Fibroblast of pulmonary artery (primary cell): Measurements from ENCODE around the gene PGRMC2.

Source experiments
- DNase-seq: peaks from one replicate; pipeline ENCODE4 v3.0.0-alpha.2; 2010; ENCODE audit warnings: low read depth
- H3K4me3 ChIP-seq: replicated peaks from 2 replicates; pipeline ENCODE4 v1.5.1; 2011; ENCODE audit warnings: low read depth, mild to moderate bottlenecking, control low read depth, low read length, moderate library complexity
- TF ChIP-seq, protein P1 (sequence below): IDR thresholded peaks from 2 replicates; pipeline ENCODE4 v1.5.1; 2011; ENCODE audit warnings: mild to moderate bottlenecking, control low read depth, low read length, inconsistent platforms; ENCODE audit errors: missing control alignments

Gene PGRMC2

DNA sequence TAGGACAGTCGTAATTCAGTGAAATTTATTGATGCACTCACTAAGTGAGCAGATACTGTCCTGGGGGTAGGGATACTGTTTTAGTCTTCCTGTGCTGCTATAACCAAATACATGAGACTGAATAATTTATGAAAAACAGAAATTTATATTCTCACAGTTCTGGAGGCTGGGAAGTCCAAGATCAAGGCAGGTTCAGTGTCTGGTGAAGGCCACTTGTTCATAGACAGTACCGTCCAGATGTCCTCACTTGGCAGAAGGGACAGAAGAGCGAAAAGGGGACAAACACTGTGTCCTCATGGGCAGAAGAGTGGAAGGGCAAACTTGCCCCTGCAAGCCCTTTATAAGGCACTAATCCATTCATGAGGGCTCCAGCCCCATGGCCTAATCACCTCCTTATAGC is 45.6 kb downstream of the PGRMC2 start:
- TF ChIP-seq, protein P1, sequence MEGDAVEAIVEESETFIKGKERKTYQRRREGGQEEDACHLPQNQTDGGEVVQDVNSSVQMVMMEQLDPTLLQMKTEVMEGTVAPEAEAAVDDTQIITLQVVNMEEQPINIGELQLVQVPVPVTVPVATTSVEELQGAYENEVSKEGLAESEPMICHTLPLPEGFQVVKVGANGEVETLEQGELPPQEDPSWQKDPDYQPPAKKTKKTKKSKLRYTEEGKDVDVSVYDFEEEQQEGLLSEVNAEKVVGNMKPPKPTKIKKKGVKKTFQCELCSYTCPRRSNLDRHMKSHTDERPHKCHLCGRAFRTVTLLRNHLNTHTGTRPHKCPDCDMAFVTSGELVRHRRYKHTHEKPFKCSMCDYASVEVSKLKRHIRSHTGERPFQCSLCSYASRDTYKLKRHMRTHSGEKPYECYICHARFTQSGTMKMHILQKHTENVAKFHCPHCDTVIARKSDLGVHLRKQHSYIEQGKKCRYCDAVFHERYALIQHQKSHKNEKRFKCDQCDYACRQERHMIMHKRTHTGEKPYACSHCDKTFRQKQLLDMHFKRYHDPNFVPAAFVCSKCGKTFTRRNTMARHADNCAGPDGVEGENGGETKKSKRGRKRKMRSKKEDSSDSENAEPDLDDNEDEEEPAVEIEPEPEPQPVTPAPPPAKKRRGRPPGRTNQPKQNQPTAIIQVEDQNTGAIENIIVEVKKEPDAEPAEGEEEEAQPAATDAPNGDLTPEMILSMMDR = no peak
- no peak overlapping the region for H3K4me3 ChIP-seq
- DNase-seq = no peak

GRCh38 chr4:128241425-128241913 is 46.1 kb downstream of the PGRMC2 start:
- DNase-seq = peak; percentile 92
- TF ChIP-seq, protein P1 = no peak
- no peak overlapping the region for H3K4me3 ChIP-seq

- DNase-seq = no peak
These were observed 46.6 kb downstream of the PGRMC2 start for GRCh38 chr4:128241019-128241418.

GRCh38 chr4:128234836-128235235 is 52.8 kb downstream of the PGRMC2 start:
- no peak for DNase-seq
- TF ChIP-seq, protein P1 = no peak

More at GRCh38 chr4:128241019-128241418, 46.6 kb downstream of the PGRMC2 start:
- TF ChIP-seq, protein P1 = no peak
- H3K4me3 ChIP-seq = no peak overlapping the region

DNA sequence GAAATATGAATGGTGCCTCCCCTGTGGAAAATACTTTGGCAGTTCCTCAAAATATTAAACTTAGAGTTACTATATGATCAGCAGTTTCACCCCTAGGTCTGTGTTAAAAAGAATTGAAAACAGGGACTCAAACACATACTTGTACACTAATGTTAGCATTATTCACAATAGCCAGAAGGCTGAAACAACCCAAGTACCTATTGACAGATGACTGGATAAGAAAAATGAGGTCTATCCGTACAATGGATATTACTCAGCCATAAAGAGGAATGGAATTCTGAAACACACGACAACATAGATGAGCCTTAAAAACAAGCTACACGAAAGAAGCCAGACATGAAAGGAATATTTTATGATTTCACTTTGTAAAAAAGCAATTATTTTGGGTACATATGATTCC is 54.9 kb downstream of the PGRMC2 start:
- H3K4me3 ChIP-seq = no peak overlapping the region
- TF ChIP-seq, protein P1 = no peak
- no peak for DNase-seq

More at GRCh38 chr4:128234836-128235235, 52.8 kb downstream of the PGRMC2 start:
- no peak overlapping the region for H3K4me3 ChIP-seq

DNA sequence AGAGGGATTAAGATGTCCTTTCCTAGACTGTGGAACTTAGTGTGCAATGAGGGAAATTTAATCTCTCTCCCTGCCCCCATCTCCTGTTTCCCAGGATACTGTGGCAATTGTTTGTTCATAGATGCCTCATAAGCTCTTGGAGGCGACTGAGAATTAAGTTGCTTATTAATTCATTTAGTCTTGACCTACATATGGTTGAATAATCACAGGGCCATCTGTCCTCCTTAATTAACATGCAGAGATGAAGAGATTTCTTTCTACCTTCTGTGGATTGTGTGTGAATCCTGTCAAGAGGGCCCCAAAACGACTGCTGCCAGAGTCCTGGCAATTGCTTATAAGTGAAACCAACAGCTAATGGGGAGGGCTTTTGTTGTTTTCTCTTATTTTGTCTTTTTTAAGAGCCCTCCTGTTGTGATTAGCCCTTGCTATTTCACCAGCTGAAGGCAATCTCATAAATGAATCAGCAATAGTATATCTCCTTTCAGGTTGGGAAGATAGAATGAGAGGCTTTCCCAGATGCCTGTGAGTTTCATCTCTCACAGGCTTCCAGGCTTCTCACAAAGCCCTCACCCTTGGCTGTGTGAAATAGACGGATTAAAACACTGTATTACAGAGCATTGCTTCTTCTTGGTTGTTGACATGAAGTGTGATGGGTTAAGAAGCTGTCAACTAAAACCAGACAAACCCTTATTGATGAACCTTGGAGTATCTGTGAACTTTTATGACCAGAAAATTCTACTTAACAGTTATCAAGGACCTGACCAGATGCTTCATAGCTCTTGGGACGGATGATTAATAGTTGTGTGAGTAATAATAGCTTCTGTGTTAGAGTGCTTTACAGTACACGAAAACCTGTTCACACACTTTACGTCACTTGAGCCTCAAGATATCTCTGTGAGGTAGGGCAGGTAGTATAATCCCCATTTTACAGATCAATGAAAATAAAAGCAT is 58.5 kb downstream of the PGRMC2 start:
- DNase-seq = no peak
- TF ChIP-seq, protein P1 = no peak
- H3K4me3 ChIP-seq = no peak overlapping the region
